Prostate gland (tissue), 2 donors: ENCODE results near the gene PBX3.

Source experiments
- CTCF ChIP-seq, 4 experiments: fragments of 200-600 bp in 2 of 4; fragments of 450-650 bp in 2 of 4; sonication (generic) in 2 of 4; IDR thresholded peaks; 1 replicate in 3 of 4; 2 replicates in 1 of 4; pipeline ENCODE4 v1.5.1; 2016 to 2019; ENCODE audit warnings: antibody characterized with exemption in 4 of 4, mild to moderate bottlenecking in 2 of 4, moderate library complexity in 2 of 4
- POLR2A ChIP-seq: fragments of 450-650 bp; IDR thresholded peaks from one replicate; pipeline ENCODE4 v1.6.1; 2016; ENCODE audit warnings: antibody characterized with exemption, mild to moderate bottlenecking

GRCh38 chr9:125932012-125932411, 184.8 kb downstream of the PBX3 start:
- TF ChIP-seq CTCF (IDR thresholded peaks at IDR 0.05): no peak
- no peak for TF ChIP-seq POLR2A
